ENCODE measurements around the gene GRM2. TPM values are rescaled to one million over a fixed set of nuclear protein-coding genes. Genes with fewer than 3 reads are reported as not detected.
A peak's percentile ranks its signal among the peaks of the same experiment; 100 is the strongest.

Gene GRM2
- total RNA-seq, 2 experiments from 2014 or later, result 1.4 to 2.2 TPM

DNA sequence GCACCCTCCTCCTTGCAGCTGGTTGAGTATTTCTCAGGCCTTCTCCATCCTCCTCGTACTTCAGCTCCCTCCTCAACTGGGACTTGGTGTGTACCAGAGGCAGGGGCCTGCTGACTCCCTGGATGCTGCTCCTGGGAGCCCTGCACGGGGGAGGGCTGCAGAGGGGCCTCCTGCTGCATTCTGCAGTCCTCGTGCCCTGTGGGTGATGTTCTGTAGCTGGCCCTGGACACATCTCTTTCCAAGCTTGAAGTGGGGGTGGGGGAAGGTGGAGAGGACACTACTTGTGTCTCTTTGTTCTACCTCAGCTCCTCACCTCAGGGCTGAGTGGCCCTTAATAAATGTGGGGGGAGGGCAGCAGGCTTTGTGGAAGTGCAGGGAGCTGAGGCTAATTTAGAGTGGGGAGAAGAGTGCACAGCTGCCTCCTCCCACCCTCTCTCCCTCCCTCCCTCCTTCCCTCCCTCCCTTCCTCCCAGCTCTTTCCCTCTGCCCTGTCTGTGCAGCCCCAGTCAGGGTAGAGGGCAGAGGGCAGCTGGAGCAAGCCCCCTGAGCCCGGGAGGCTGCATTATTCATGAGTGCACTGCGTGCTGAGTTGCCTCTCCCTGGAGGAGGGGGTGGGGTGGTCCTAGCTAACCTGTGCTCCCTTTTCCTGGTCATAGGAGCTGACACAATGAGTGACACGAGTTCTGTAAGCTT lies 3.7 kb upstream of the GRM2 start:
- H3K9me3 Mint-ChIP-seq, result no peaks in the 10 kb centered on the region
- H3K36me3 Mint-ChIP-seq, result peaks cover 9% of the 10 kb centered on the region
- POLR2A ChIA-PET, result no interaction called here
- no peak overlapping the region for H3K4me3 Mint-ChIP-seq
- peaks cover 5% of the 10 kb centered on the region for H3K4me1 Mint-ChIP-seq
- ATAC-seq (ENCODE audit: low read depth) (no peak), DNase-seq (no peak)
- no peak overlapping the region for H3K27ac Mint-ChIP-seq
- H3K27me3 Mint-ChIP-seq, result peaks cover 11% of the 10 kb centered on the region

DNA sequence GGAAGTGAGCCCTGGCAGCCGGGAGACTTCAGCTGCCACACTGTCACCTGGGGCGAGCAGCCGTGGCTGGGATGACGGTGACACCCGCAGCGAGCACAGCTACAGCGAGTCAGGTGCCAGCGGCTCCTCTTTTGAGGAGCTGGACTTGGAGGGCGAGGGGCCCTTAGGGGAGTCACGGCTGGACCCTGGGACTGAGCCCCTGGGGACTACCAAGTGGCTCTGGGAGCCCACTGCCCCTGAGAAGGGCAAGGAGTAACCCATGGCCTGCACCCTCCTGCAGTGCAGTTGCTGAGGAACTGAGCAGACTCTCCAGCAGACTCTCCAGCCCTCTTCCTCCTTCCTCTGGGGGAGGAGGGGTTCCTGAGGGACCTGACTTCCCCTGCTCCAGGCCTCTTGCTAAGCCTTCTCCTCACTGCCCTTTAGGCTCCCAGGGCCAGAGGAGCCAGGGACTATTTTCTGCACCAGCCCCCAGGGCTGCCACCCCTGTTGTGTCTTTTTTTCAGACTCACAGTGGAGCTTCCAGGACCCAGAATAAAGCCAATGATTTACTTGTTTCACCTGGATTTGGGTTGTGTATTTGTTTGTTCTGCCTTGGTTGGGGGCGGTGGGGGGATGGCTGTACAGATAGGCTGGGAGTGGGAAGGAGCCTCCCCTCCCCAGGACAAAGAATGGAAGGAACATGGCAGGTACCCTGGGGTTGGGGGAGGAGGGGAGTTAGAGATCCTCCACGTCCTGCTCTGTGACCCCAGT lies 2.9 kb upstream of the GRM2 start:
- peaks cover 11% of the 10 kb centered on the region for H3K27me3 Mint-ChIP-seq
- no peaks in the 10 kb centered on the region for H3K9me3 Mint-ChIP-seq
- no peak overlapping the region for H3K4me3 Mint-ChIP-seq
- ATAC-seq (ENCODE audit: low read depth) (no peak), DNase-seq (no peak)
- POLR2A ChIA-PET, result no interaction called here
- no peak overlapping the region for H3K27ac Mint-ChIP-seq
- peaks cover 5% of the 10 kb centered on the region for H3K4me1 Mint-ChIP-seq
- peaks cover 9% of the 10 kb centered on the region for H3K36me3 Mint-ChIP-seq

DNA sequence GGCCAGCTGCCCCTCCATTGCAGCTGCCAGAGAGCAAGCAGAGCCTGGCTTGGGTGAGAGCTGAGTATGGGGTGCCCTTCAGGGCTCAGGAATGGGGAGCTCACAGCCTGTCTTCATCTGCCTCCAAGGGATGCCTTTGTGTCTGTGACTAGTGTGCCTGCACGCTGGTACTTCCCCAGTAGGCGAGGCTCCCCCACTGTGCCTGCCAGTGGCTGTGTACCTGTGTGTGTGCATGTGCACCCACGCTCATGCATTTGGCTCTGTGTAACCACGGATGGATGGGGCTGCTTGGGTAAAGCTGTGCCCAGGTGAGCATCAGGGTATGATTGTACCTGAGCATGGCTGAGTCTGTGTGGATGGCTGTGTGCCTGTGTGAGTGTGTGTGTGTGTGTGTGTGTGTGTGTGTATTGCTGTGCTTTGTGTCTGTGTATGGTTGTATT lies 2.3 kb upstream of the GRM2 start:
- ATAC-seq (ENCODE audit: low read depth) (no peak), DNase-seq (peak; percentile 11)
- H3K36me3 Mint-ChIP-seq, result peaks cover 6% of the 10 kb centered on the region
- POLR2A ChIA-PET, result no interaction called here
- peaks cover 11% of the 10 kb centered on the region for H3K27me3 Mint-ChIP-seq
- peaks cover 5% of the 10 kb centered on the region for H3K4me1 Mint-ChIP-seq
- H3K4me3 Mint-ChIP-seq, result no peak overlapping the region
- no peaks in the 10 kb centered on the region for H3K9me3 Mint-ChIP-seq
- H3K27ac Mint-ChIP-seq, result peak overlapping the region; percentile 17

DNA sequence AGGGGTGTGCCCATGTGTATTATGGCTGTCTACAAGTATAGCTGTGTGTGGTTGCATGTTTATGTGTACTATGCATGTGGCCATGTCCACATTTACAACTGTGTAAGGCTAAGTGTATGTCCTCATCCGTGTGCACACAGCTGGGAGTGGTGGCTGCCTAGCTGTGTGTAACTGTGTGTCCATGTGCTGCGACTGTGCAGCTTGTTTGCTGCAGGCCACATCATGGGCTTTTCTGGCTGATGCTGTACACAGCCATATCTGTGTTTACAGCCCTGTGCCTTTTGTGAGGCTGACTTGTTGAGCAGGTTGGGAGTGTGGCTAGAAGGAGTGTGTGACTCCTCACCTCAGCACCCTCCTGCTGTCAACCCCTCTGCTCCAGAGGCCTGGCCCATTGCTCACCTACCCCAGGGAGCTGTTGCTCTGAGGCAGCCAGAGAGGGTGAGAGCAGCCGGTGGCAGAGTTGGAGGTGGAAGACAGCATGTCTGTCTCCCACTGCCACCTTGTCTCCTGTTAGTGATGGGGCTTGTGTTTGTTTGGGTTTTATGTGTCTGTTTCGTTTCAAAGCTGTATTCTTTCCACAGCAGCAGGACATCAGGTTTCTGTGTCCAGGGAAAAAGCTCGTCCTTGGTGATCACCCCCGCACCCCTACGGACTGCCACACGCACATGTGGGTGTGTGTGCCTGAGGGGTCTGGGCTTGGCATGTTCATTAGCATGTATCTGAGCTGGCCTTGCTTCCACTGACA lies 1.4 kb upstream of the GRM2 start:
- ATAC-seq (ENCODE audit: low read depth) (no peak), DNase-seq (peak; percentile 26)
- H3K36me3 Mint-ChIP-seq, result peaks cover 6% of the 10 kb centered on the region
- peaks cover 11% of the 10 kb centered on the region for H3K27me3 Mint-ChIP-seq
- H3K27ac Mint-ChIP-seq, result no peak overlapping the region
- H3K4me1 Mint-ChIP-seq, result peaks cover 7% of the 10 kb centered on the region
- H3K9me3 Mint-ChIP-seq, result no peaks in the 10 kb centered on the region
- POLR2A ChIA-PET, result no interaction called here
- H3K4me3 Mint-ChIP-seq, result no peak overlapping the region

DNA sequence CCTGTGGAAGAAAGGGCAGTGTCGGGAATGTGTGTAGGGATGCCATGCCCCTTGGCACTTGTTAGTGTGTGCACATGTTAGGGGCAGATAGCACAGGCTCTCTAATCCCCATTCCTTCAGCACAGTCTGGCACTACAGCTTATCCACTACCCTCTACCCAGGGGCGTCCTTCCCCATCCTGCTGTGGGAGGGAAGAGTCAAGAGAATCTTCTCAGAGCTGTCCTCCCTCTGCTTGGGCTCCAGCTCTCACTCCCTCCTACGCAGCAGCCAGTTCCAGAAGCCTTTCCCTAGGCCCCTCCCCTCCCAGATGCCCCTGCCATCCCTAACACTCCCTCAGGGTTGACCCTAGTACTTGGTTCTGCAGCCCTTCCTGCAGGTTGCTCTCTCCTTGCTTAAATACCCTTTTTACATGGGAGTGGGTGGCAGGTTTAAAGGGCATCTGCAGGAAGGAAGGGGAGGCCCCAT lies 815 bp upstream of the GRM2 start:
- peaks cover 11% of the 10 kb centered on the region for H3K27me3 Mint-ChIP-seq
- ATAC-seq (ENCODE audit: low read depth) (no peak), DNase-seq (peak; percentile 24)
- no peak overlapping the region for H3K27ac Mint-ChIP-seq
- H3K36me3 Mint-ChIP-seq, result peaks cover 6% of the 10 kb centered on the region
- POLR2A ChIA-PET, result no interaction called here
- H3K4me3 Mint-ChIP-seq, result no peak overlapping the region
- H3K4me1 Mint-ChIP-seq, result peaks cover 8% of the 10 kb centered on the region
- H3K9me3 Mint-ChIP-seq, result no peaks in the 10 kb centered on the region

DNA sequence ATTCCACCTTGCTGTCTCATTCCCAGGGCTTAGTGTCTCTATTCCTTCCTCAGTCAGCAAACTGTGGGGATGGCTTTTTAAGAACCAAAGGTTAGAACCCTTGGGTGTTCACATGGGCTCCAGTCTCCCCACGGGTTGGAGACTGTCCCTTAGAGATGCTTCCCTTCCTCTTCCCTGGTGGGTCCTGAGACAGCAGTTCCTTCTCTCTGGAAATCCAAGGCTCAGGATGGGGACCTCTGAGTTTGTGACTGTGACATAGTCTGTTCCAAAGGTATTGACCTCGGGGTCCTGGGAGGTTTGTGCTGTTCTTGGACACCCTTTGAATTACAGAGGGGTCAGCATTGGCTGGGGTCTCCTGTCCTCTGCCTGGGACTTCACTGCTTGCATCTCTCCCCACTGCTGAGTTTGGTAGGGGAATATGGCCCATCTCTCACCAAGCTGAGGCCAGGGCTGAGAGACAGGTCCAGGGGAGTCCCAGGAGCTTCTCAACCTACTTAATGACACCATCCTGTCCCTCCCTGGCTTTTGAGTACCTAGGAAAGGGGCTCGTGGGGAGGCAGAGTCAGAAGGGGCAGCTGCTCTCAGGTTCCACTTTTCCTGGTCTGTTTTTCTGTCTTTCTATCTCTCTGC lies 1.5 kb downstream of the GRM2 start:
- POLR2A ChIA-PET, result no interaction called here
- DNase-seq, result no peak
- Mint-ChIP-seq H3K9me3 (no peaks in the 10 kb centered on the region), H3K4me1 (peaks cover 8% of the 10 kb centered on the region), H3K4me3 (no peak overlapping the region), H3K27me3 (peaks cover 11% of the 10 kb centered on the region), H3K36me3 (peaks cover 6% of the 10 kb centered on the region), H3K27ac (no peak overlapping the region)
- no peak for ATAC-seq (ENCODE audit: low read depth)

DNA sequence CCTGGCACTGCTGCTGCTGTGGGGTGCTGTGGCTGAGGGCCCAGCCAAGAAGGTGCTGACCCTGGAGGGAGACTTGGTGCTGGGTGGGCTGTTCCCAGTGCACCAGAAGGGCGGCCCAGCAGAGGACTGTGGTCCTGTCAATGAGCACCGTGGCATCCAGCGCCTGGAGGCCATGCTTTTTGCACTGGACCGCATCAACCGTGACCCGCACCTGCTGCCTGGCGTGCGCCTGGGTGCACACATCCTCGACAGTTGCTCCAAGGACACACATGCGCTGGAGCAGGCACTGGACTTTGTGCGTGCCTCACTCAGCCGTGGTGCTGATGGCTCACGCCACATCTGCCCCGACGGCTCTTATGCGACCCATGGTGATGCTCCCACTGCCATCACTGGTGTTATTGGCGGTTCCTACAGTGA lies 2.1 kb downstream of the GRM2 start:
- no peak for ATAC-seq (ENCODE audit: low read depth)
- Mint-ChIP-seq H3K36me3 (peaks cover 6% of the 10 kb centered on the region), H3K27me3 (peaks cover 11% of the 10 kb centered on the region), H3K27ac (no peak overlapping the region), H3K4me3 (no peak overlapping the region), H3K9me3 (no peaks in the 10 kb centered on the region), H3K4me1 (peaks cover 9% of the 10 kb centered on the region)
- POLR2A ChIA-PET, result no interaction called here
- DNase-seq, result peak; percentile 29

DNA sequence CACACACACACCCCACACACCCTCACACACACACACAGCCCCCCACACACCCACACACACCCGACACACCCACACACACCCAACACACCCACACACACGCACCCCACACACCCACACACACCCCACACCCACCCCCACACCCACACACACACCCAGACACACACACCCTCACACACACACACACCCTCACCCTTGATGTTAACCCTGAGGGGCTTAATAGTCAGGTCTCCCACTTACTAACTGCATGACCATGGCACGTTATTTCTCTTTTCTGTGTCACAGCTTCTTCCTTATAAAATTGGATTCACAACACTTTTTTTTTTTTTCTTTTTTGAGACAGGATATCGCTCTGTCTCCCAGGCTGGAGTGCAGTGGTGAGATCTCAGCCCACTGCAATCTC lies 2.8 kb downstream of the GRM2 start:
- Mint-ChIP-seq H3K4me1 (peaks cover 13% of the 10 kb centered on the region), H3K4me3 (no peak overlapping the region), H3K27me3 (peaks cover 11% of the 10 kb centered on the region), H3K36me3 (peaks cover 4% of the 10 kb centered on the region), H3K27ac (peak overlapping the region; percentile 42), H3K9me3 (no peaks in the 10 kb centered on the region)
- ATAC-seq (ENCODE audit: low read depth), result no peak
- no peak for DNase-seq
- POLR2A ChIA-PET, result no interaction called here

DNA sequence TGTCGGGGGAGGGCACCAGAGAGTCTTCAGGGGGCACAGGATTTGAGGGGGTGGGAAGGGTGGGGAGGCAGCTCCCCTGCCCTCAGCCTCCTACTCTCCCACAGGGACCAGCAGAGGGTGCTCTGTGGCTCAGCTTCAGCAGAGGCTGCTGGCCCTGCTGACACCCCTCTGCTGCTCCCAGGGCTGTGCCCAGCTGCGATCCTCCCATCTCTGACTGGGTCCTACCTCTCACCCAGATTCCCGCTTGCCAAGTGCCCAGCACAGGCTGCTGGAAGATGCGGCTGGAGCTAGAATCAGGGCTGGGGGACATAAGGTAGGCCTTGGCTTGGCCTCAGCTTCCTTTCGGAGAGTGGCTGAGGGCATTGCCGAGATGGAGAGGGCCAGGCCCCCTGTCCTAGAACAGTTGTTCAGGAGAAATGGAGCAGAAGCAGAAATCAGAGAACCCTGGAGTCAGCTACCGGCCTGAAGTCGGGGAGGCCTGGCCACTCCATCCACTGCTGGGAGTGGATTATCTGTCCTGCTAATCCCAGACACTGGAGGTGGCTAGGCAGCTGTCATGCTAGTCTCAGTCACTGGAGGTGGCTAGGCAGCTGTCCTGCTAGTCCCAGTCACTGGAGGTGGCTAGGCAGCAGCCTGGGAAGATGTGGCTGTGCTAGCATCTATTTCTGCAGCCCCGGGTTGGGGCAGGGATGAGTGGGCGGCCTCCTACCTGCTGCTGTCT lies 3.9 kb downstream of the GRM2 start:
- ATAC-seq (ENCODE audit: low read depth) (no peak), DNase-seq (peak; percentile 26)
- POLR2A ChIA-PET, result no interaction called here
- no peaks in the 10 kb centered on the region for H3K9me3 Mint-ChIP-seq
- H3K4me3 Mint-ChIP-seq, result no peak overlapping the region
- no peak overlapping the region for H3K27ac Mint-ChIP-seq
- peaks cover 13% of the 10 kb centered on the region for H3K4me1 Mint-ChIP-seq
- peaks cover 4% of the 10 kb centered on the region for H3K36me3 Mint-ChIP-seq
- peaks cover 11% of the 10 kb centered on the region for H3K27me3 Mint-ChIP-seq

DNA sequence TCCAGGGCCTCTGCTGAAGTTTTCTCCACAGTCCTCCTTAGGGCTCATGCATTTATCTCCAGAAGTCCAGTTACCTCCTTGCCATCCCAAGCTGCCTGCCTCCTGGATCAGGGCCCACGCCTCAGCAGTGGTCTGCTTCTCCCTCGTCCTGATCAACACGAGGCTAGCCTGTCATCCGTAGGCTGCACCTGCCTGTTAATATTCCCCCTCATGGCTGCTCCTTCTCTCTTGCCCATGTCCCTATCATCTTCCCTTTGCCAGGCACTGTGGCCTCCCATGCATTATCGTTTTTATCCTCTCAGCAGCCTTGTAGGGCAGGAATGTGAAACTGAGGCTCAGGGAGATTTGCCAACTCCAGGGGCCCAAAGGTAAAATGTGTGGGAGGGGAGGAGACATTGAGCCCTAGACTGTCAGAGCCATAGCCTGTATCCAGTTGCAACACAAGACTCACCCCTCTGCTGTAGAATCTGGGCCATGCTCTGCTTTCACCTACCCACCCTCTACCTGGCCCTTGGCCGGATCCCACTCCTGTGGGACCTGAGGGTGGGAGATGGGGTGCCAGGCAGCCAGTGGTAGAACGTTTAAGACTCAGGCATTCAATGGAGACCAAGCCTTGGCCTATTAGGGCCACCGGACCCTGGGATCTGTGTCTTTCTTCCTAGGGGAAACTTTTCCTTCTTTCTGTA lies 4.6 kb downstream of the GRM2 start:
- Mint-ChIP-seq H3K9me3 (no peaks in the 10 kb centered on the region), H3K4me3 (no peak overlapping the region), H3K36me3 (peaks cover 2% of the 10 kb centered on the region), H3K27ac (peak overlapping the region; percentile 29), H3K27me3 (peaks cover 11% of the 10 kb centered on the region), H3K4me1 (peaks cover 9% of the 10 kb centered on the region)
- POLR2A ChIA-PET, result no interaction called here
- DNase-seq (no peak), ATAC-seq (ENCODE audit: low read depth) (no peak)

DNA sequence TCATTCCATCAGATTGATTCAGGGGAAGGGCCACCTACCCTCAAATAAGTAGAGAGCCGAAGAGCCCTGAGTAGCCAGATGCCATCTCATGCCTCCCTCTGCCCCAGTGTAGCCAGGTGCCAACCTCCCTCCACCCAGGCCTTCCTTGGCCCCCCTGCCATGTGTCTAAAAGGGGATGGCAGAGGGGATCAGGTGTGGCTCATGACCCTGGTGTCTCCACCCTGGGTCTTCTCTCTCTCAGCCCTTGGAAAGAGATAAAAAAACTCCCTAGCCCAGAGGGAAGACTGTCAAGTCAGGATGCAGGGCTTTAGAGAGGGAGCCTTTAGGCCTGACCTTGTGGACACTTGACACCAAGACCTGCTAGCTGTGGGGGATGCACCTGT lies 5.2 kb downstream of the GRM2 start:
- ATAC-seq (ENCODE audit: low read depth), result no peak
- DNase-seq, result no peak
- Mint-ChIP-seq H3K27me3 (peaks cover 11% of the 10 kb centered on the region), H3K36me3 (peaks cover 2% of the 10 kb centered on the region), H3K4me1 (peaks cover 9% of the 10 kb centered on the region), H3K4me3 (no peak overlapping the region), H3K9me3 (no peaks in the 10 kb centered on the region), H3K27ac (no peak overlapping the region)
- POLR2A ChIA-PET, result no interaction called here

DNA sequence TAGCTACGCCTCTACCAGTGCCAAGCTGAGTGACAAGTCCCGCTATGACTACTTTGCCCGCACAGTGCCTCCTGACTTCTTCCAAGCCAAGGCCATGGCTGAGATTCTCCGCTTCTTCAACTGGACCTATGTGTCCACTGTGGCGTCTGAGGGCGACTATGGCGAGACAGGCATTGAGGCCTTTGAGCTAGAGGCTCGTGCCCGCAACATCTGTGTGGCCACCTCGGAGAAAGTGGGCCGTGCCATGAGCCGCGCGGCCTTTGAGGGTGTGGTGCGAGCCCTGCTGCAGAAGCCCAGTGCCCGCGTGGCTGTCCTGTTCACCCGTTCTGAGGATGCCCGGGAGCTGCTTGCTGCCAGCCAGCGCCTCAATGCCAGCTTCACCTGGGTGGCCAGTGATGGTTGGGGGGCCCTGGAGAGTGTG lies 5.7 kb downstream of the GRM2 start:
- no peaks in the 10 kb centered on the region for H3K36me3 Mint-ChIP-seq
- H3K9me3 Mint-ChIP-seq, result no peaks in the 10 kb centered on the region
- peaks cover 6% of the 10 kb centered on the region for H3K27me3 Mint-ChIP-seq
- H3K4me3 Mint-ChIP-seq, result no peak overlapping the region
- H3K4me1 Mint-ChIP-seq, result peaks cover 9% of the 10 kb centered on the region
- H3K27ac Mint-ChIP-seq, result no peak overlapping the region
- ATAC-seq (ENCODE audit: low read depth), result no peak
- DNase-seq, result peak; percentile 22
- POLR2A ChIA-PET, result no interaction called here

All from activated naive CD8-positive, alpha-beta T cell treated with anti-CD3 and anti-CD28 coated beads, Interleukin-2, amount 10 ng/mL, durations not matched to agents 7 days and 5 days (primary cell).